ENCODE results near the gene KLHL21.
A peak's percentile ranks its signal among the peaks of the same experiment; 100 is the strongest.
"Not testable (repeated sequence)": the region's sequence is repeated elsewhere in the genome, so short reads cannot be mapped to it uniquely, and the experiment has no call there.

KLHL21 gene

GRCh38 chr1:6581561-6582305, 20.9 kb downstream of the KLHL21 start:
- no peak for DNase-seq

GRCh38 chr1:6580593-6581409, 21.9 kb downstream of the KLHL21 start:
- DNase-seq = no peak

- DNase-seq = no peak
Observed at GRCh38 chr1:6580119-6580592, 22.5 kb downstream of the KLHL21 start.

GRCh38 chr1:6579374-6580118, 23.1 kb downstream of the KLHL21 start, which contains the start of gene ZBTB48:
TSS of gene ZBTB48 (plus strand) at chr1:6579994. CDS start at chr1:6580610, 616 bp downstream.
- peak; percentile 92 for DNase-seq

- no peak for DNase-seq
Observed at GRCh38 chr1:6578624-6579373, 23.9 kb downstream of the KLHL21 start.

- no peak for DNase-seq
Observed at GRCh38 chr1:6577831-6578525, 24.7 kb downstream of the KLHL21 start.

GRCh38 chr1:6574818-6575217, 27.9 kb downstream of the KLHL21 start:
- no peak for DNase-seq

- no peak for DNase-seq
Observed at GRCh38 chr1:6574025-6574620, 28.5 kb downstream of the KLHL21 start.

- no peak for DNase-seq
Observed at GRCh38 chr1:6572653-6573383, 29.9 kb downstream of the KLHL21 start.

- DNase-seq = no peak
Observed at GRCh38 chr1:6570987-6571386, 31.7 kb downstream of the KLHL21 start.

- DNase-seq = no peak
Observed at GRCh38 chr1:6570100-6570499, 32.6 kb downstream of the KLHL21 start.

- DNase-seq = no peak
Observed at GRCh38 chr1:6569033-6569432, 33.6 kb downstream of the KLHL21 start.

- DNase-seq = no peak
Observed at GRCh38 chr1:6560267-6560666, 42.4 kb downstream of the KLHL21 start.

- DNase-seq = not testable (repeated sequence)
Observed at GRCh38 chr1:6559161-6559560, 43.5 kb downstream of the KLHL21 start.

GRCh38 chr1:6557597-6557996, 45.1 kb downstream of the KLHL21 start:
- no peak for DNase-seq

- DNase-seq = no peak
Observed at GRCh38 chr1:6554907-6555778, 47.5 kb downstream of the KLHL21 start, which contains the start of gene TAS1R1. TSS of gene TAS1R1 (plus strand) at chr1:6555307. CDS start at chr1:6555374, 67 bp downstream.

- peak; percentile 28 for DNase-seq
Observed at GRCh38 chr1:6554031-6554906, 48.4 kb downstream of the KLHL21 start, which contains the start of gene NOL9. TSS of gene NOL9 (minus strand) at chr1:6554513. CDS start at chr1:6554502, 11 bp downstream.

- no peak for DNase-seq
Observed at GRCh38 chr1:6547301-6547700, 55.4 kb downstream of the KLHL21 start.

Data from NCI-H1436 treated with DMSO at 0.1 percent for 48 hours (cell line).